Fibroblast of skin of right quadriceps (primary cell): Measurements from ENCODE around the gene ADGRL1.
"Not testable (repeated sequence)": the region's sequence is repeated elsewhere in the genome, so short reads cannot be mapped to it uniquely, and the experiment has no call there.

Source experiments
- DNase-seq: peaks from one replicate; pipeline ENCODE4 v3.0.0-alpha.2; 2013

ADGRL1 gene

GRCh38 chr19:14158276-14159023, 47.5 kb downstream of the ADGRL1 start:
- no peak for DNase-seq

DNA sequence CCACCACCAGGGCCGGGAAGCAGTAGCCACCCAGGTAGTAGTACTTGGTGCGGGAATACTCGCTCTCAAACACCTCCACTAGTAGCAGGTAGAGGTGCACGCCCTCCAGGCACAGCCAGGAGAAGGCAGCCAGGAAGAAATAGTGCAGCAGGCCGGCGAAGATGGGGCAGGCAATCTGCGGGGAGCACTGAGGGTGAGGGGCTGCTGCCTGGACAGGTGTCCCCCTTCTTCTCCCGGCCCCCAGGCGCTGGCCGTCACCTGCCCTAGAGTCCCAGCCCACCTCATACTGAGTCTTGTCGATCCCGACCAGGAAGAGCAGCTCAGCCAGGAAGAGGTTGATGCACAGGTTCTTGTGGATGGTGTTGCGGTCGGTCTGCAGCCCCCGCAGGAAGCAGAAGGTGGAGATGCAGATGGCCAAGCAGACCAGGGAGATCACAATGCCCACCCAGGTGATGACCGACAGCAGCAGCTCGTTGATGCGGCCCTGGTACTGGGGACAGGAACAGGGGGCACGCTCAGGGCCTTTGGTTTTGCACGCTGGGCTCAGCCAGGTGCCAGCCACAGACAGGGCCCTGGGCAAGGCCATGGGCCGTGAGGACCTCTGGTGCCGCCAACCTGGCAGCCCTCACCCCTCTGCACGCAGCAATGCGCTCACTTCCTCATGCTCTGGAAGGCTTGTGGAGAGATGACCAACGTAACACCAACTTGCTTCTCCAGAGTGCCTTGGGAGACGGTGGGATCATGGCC, 48.8 kb downstream of the ADGRL1 start:
- DNase-seq: no peak

GRCh38 chr19:14156122-14156521, 49.8 kb downstream of the ADGRL1 start:
- DNase-seq: no peak

- DNase-seq: no peak
Observed at GRCh38 chr19:14155371-14155770, 50.6 kb downstream of the ADGRL1 start.

DNA sequence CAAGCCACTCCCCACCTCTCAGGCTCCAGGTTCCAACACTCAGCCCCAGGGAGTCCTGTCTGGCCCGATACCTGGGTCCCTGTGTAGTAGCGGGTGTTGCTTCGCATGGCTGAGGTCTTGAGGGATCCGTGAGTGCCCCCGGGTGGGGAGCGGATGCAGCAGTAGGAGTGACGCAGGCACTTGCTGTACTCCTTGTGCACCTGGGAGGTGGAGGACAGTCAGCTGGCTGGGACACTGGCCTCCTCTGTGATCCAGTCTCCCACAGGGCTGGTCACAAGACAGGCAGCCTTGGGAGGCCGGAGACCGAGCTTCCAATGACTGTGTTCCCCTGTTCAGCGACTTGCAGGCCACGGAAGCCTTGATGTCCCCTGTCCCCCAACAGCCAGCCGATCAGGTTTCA, 53.3 kb downstream of the ADGRL1 start:
- no peak for DNase-seq

DNA sequence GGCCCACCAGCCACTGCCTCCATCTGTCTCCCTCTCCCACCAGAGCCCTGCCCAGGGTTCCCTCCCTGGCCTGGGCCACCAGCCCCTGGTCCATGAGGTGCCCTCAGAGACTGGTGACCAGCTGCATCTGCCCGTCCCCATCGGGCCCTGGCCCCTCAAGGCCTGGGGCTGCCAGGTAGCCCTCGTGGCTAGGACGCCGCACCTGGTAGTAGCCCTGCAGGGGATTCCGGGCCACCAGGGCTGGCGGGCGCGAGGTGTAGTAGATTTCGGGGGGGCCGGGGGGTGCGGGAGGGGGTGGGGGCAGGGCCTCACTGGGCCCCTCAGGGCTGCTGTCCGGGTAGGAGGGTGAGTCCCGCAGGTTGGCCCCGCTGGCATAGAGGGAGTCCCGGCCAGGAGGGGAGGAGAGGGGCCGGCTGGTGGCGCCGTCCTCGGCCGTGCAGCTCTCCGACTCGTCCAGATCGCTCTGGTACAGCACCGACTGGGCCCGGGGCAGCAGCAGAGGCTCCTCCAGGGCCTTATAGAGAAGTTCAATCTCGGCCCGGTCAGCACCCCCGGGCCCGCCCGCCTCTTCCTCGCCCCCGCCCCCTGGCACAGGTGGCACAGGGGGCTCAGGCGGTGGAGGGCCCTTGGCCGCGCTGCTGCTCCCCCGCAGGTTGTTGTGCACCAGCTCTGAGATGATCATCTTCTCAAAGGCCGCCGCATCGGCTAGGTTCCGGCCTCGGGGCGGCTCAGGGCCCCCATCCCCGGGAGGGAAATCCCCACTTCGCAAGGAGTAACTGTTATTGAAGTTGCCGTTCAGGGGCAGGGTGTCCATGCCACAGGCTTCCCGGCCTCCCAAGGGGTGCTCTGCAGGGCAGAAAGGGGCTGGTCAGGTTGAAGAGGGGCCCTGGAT, 55.0 kb downstream of the ADGRL1 start:
- DNase-seq: no peak

DNA sequence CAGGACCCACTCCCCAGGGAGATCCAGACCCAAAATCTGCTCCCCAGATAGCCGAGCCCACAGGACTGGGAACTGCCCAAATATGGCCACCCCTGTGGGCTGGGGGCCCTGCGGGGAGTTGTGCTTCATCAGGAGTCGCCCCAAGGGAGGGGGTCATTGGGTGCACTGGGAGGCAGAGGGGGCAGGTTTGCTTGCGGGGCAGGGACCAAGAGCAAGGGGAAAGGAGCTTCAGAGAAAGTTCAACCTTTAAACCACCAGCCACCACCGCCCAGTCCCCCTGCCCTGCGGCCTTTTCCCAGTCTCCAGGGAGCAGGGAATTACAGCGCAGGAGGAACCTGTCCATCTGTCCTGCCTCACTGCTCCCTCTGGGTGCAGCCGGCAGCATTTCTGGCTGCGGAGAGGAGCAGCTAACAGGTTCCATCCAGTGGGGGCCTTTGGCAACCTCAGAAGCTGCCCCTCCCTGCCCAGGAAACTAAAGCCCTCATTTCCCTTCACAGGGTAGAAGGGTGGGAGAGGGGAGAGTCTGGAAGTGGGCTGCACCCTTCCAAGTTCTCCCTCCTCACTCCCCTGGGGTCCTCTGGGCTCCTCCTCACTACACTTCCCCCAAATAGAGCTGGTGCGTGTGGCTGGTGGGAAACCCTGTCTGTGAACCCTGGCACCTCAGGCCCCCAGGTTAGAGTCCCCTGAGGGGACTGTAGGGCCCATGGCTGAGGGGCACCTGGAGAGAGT, 55.8 kb downstream of the ADGRL1 start:
- no peak for DNase-seq

DNA sequence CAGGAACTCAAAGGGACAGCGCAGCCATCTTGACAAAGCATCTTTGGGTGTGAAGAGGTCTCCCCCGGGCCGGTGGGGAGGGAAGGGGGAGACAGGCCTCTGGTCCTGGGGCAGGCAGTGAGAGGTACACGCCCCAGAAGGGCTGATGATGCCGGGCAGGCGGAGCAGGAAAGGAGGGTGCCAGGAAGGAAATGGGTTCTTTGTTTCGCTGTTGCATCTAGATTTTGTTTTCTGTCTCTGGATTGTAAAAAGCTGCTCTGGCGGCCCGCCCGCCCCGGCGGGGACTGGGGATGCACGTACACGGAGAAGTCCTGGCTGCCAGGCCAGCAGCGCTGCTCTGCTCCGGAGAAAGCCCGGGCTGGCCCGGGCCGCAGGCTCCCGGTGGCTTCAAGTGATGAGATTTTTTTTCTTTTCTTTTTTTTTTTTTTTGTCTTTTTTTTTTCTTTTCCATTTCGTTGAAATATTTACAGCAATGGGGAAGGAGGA, 56.4 kb downstream of the ADGRL1 start:
- DNase-seq: peak; percentile 35

DNA sequence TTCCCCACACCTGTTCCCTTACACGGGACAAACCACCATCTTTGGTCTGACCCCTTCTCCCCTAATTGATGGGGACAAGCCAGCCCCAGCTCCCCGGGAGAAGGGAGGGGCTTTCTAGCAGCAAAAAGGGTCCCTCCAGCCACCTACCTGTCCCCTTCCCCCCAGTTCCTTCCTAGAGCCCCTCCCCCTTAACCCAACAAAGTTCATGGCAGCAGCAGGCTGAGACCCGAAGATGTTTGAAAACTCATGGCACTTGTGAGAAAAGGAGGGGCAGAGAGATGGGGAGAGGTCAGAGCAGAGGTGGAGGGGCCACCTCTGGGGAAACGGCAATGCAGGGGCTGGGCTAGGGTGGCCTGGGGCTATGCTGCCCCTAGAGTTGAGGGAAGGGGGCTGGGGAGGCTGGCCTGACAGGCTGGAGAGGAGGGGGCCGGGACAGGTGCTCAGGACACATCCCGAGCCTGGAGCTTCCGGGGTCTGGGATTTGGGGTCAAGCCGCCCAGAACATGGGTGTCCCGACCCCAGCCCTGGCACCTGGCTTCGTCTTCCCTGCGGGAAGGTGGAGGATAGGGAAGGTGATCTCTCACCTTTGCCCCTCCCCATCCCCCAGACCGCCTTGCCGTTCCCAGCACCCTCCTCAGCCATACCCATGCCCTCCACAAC, 57.1 kb downstream of the ADGRL1 start:
- no peak for DNase-seq

DNA sequence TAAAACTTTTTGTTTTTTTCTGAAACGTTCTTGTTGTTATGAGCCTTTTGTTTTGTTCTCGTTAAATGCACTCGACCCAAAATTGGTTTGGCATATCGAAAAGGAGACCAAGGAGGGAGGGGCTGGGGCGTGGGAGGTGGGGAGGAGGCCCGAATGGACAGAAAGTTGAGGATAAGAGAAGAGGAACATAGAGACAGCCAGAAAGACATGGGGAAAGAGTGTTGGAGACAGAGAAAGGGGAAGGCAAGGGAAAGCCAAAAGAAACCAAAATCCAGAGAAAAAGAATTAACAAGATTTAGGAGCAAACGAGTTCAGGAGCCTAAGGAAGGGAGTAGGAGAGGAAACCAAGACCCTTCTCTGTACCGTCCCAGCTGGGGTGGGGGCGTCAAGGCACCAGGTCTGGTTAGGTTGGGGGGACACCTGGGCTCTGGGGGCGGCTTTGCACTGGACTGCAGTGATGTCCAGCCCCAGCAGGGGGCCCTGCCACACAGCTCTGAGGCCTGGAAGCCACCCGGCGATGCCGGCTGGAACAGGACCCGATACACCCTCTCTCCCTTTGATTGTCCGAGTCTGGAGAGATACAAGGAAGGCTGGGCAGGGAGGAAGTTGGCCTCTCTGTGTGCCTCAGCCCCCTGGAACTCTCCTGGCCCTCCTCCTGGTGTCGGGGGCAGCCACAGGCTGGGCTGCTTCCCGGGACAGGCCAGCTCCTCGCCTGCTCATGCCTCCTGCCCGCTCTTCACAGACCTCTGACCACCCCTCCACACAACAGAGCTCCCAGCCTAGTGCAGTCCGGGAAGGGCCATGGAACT, 58.0 kb downstream of the ADGRL1 start:
- DNase-seq: peak; percentile 56

DNA sequence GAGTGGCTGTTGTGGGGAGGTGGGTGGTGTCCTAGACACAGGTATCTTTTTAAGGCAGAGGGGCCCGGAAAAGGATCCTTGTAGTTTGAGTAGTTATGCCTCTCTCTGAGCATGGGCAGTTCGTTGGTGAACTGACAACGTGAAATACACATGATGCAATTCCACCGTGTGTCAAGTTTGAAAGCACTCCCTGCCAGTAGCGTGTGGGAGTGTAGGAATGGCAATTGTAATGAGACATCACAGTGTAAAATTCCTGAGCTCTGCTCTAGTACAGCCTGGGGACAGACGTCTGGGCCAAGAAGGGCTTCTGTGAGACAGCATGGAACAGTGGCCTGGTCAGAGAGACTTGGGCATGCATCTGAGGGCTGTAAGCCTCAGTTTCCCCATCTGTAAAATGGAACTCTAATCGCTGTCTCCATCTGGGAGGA, 59.2 kb downstream of the ADGRL1 start:
- DNase-seq: peak; percentile 85

- DNase-seq: not testable (repeated sequence)
Observed at GRCh38 chr19:14146169-14146568, 59.8 kb downstream of the ADGRL1 start.

DNA sequence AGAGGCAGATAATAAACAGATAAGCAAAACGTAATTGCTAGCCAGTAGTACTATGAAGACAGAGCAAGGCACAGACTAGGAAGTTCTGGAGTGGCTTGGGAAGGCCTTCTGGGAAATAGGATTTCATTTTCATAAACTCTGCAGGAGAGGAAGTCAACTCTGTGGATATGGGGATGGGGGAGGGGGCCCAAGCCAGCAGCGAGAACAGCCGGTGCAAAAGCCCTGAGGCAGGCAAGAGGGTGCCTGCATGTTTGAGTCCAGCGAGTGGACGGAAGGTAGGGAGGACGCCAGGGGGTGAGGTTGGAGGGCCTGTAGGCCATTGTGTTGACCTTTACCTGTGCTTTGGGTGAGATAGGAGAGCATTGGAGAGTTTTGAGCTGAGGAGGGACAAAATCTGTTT, 60.6 kb downstream of the ADGRL1 start:
- DNase-seq: no peak

DNA sequence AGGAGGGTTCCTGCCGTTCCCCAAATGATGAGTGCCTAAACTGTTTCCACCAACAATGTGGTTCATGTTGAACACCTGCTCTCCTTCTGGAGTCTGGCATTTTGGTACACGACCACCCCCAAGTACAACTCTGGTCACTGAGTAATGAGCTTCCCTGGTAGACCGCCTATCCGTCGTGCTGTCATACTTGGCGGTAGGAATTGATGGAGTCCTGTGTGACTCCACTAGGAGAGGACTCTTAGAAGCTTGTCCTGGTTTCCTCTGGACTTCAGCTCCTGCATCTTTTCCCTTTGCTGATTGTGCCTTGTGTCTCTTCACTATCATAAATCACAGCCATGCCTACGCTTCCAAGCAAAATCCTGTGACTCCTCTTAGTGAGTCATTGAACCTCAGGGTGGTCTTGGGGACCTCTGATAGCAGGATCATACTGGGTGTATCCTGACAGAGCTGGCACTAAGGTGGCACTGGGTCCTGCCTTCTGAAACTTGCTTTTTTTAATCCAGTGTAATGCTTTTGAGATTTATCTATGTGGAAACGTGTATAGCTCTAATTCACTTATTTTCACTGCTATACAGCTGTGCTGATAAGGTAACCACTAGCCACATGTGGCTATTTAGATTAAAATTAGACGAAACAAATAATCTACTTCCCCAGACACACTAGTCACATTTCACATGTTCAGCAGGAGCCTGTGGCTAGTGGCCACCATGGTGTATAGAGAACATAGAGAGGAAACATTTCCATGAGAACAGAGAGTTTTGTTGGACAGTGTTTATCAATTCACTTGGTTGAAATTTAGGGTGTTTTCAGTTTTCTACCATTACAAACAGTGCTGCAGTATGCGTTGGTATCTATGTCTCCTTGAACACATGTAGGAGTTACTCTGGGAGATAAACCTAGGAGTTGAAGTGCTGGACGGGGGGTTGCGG, 63.4 kb downstream of the ADGRL1 start:
- no peak for DNase-seq

- DNase-seq: no peak
Observed at GRCh38 chr19:14141041-14141440, 64.9 kb downstream of the ADGRL1 start.

DNA sequence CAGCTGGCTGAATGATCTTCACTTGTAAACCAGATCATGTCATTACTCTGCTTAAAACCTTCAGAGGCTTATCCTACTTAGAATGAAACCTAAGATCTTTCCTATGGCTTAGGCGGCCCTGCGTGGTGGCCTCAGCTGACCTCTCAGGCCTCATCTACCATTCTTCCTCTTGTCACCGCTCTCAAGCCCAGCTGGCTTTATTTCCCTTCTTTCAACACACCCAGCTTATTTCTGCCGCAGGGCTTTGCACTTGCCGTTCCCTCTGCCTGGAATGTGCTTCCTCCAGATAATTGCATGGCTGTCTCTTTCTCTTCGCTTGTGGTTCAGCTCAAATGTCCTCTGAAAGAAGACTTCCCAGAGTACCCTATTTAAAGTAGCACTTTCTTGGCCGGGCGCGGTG, 66.0 kb downstream of the ADGRL1 start:
- no peak for DNase-seq

- no peak for DNase-seq
Observed at GRCh38 chr19:14138576-14139265, 67.2 kb downstream of the ADGRL1 start.

DNA sequence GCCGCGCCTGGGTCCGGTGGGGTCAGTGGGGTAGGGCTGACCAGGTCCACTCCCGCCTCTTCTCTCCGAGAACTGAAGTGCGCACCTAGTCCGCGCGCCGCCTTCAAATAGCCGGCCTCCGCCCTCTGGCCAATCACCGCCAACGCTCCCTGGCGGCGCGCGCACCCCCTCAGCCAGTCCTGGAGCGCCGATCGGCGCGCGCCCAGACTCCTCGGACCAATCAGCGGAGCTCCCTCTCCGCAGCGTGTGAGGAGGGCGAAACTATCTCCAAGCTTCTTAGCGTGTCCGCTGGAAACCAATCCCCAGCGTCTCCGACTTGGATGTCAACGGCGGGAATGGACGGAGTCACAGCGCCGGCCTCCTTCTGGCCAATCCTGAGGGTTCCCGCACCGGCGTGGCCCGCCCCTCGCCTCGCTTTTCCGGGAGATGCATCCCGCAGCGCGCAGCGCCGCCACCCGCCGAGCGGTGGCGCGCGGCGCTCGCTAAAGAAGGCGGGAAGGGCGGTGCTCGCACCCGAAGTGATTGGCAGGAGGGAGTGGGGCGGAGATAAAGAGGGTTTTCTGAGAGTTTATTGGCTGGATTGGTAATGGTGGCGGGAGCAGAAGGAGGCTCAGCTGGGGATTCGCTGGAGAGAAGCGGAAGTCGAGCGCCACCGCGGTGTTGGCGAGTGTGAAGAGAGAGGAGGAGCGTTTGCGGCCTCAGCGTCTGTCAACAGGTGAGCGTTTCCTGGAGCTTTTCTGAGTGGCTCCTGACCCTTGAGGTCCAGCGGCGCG, 69.3 kb downstream of the ADGRL1 start, which contains the start of gene ASF1B:
TSS of gene ASF1B (minus strand) at position 81 of the 773 bp plus-strand sequence. CDS start 133 bp downstream, outside the sequence.
- DNase-seq: peak; percentile 100
